Aorta (tissue), 5 donors: ENCODE measurements around the gene MBD1. TPM values are rescaled to one million over a fixed set of nuclear protein-coding genes. Genes with fewer than 3 reads are reported as not detected.
A peak's percentile ranks its signal among the peaks of the same experiment; 100 is the strongest.

Experiments used
- ATAC-seq: fragments of 200-7000 bp; cut with Tn5 transposase; one replicate; pipeline ENCODE4 v1.9.1; 2022; ENCODE audit warnings: moderate library complexity; ENCODE audit not compliant: low FRiP score
- DNase-seq, 2 donors: peaks; one replicate each; pipeline ENCODE4 v3.0.0-alpha.2; 2020
- H3K27ac ChIP-seq, 2 donors: one replicate each; pipeline ENCODE4 v1.5.1; 2013; ENCODE audit warnings: low read length in 2 of 2, mild to moderate bottlenecking in 2 of 2, moderate library complexity in 2 of 2, control low read depth in 1 of 2, inconsistent platforms in 1 of 2, low read depth in 1 of 2
- H3K27me3 ChIP-seq, 2 donors: one replicate each; pipeline ENCODE4 v1.6.1; 2013; ENCODE audit warnings: control low read depth in 1 of 2, low read length in 1 of 2, mild to moderate bottlenecking in 1 of 2, moderate library complexity in 1 of 2; ENCODE audit not compliant: insufficient read depth in 2 of 2, control insufficient read depth in 1 of 2
- H3K36me3 ChIP-seq, 2 donors: one replicate each; pipeline ENCODE4 v1.6.1; 2013; ENCODE audit warnings: control low read depth in 1 of 2, low read length in 1 of 2, mild to moderate bottlenecking in 1 of 2; ENCODE audit not compliant: insufficient read depth in 2 of 2, control insufficient read depth in 1 of 2
- H3K4me1 ChIP-seq, 2 donors: one replicate each; pipeline ENCODE4 v1.6.1; 2013; ENCODE audit warnings: low read length in 2 of 2, control low read depth in 1 of 2, mild to moderate bottlenecking in 1 of 2, moderate library complexity in 1 of 2; ENCODE audit not compliant: insufficient read depth in 2 of 2, control insufficient read depth in 1 of 2
- H3K4me3 ChIP-seq, 2 donors: one replicate each; pipeline ENCODE4 v1.5.1; 2013; ENCODE audit warnings: low read length in 2 of 2, control low read depth in 1 of 2, mild to moderate bottlenecking in 1 of 2
- H3K9me3 ChIP-seq: one replicate; pipeline ENCODE4 v1.6.1; 2013; ENCODE audit warnings: mild to moderate bottlenecking, low read length; ENCODE audit not compliant: control insufficient read depth
- WGBS, 2 donors: extraction: QIAGEN DNeasy Blood & Tissue Kit; methylation state at CpG; one replicate each; pipeline ENCODE4 v1.1.7; 2013; 5-methylcytosine and 5-hydroxymethylcytosine counted together
- intact Hi-C, 2 donors: fragments of 100-400 bp; cut with DNase I; formaldehyde crosslinking; loops; one replicate each; pipeline versions ENCODE4 v1.14.2 to v1.15.0; 2022
- polyA plus RNA-seq, 2 donors: library from polyadenylated mRNA; stranded (reverse); fragments of 200-250 nt; gene quantifications; one replicate each; pipeline ENCODE4 v1.2.3, GENCODE V29; 2013
- total RNA-seq, 2 donors: library from RNA; stranded (reverse); fragmentation: NEBNext Ultra II Directional; extraction: Animal tissue kit (Norgen Biotek cat#: 25700); gene quantifications; one replicate each; pipeline ENCODE4 v1.2.1, GENCODE V29; 2021
- donor health status: healthy with polysubstance abuse.
- donor health status: Bipolar disorder and iron deficiency.
- donor health status: DM: no; HTN: no; CAD: no.
- donor health status: DM: no; HTN: no; CAD: no.
- donor health status: DM: yes; HTN: yes; CAD: no.

MBD1 gene
- total and polyA plus RNA-seq, 4 donors, result 24.4 to 76.6 (median 60.2) TPM

DNA sequence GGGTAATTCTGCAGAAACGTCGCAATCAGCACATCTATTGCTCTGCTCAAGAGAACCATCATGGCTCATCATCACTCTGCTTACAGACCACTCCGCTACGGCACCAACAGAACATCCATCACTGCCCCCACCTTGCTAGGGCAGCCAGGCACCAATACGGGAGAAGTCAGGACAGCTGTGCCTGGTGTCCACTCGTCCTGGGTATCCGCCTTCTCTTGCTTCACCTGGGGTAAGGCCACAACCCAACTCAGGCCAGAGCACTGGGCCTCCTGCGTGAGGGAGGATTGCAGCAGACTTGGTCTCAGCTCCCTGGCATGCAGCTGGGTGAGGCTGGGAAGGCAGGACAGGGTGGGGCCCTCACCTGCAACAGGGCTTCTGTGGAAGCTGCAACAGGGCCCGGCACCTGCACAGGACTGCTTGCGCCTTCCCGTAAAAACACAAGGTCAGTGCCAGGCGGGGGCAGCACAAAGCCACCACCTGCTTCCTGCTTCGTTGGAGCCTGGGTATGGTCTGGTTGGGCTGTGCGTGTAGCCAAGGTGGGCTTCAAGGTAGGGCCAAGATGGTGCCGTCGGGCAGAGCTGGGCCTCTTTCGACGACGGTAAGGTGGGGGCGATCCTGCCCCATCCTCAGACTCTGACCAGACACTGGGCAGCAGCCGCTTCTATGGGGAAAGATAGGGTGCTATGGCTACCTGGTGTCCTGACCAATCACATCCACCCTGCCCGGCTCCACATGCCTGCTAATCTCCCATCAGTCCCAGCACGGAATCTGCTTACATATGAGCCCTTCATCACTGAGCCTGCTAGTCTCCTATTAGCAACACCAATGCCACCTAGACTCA, 7.9 kb downstream of the MBD1 start:
- Histone ChIP-seq H3K9me3 (no peaks in the 10 kb centered on the region), H3K4me3 (no peak overlapping the region), H3K27ac (no peak overlapping the region), H3K4me1 (no peaks in the 10 kb centered on the region), H3K36me3 (peaks cover 4 to 27% of the 10 kb centered on the region in 2 donors), H3K27me3 (no peaks in the 10 kb centered on the region)
- 89 to 92% methylated on average over 23 of the region's 23 CpGs for WGBS, 2 donors
- ATAC-seq (no peak), DNase-seq (no peak)
- intact Hi-C loops, result no loop called here

DNA sequence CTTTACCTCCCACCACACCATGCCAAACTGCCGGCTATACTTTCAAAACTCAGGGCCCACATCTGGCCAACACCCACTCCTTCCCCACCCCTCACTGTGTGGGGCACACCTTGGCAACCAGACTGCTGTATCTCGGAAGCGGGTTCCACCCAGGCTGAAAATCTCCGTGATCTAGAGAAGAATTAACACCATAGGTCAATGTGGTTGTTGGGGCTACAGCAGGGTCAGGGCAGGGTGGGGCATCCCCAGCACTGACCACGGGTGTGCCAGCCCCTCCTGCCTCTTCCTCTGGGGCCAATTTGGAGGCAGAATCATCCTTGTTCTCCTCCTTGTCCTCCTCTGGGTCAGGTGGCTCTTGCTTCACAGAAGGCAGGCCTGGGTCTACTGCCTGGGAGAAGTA, 8.8 kb downstream of the MBD1 start:
- Histone ChIP-seq H3K27ac (no peak overlapping the region), H3K4me3 (no peak overlapping the region), H3K4me1 (no peaks in the 10 kb centered on the region), H3K27me3 (no peaks in the 10 kb centered on the region), H3K36me3 (peaks cover 4 to 27% of the 10 kb centered on the region in 2 donors), H3K9me3 (no peaks in the 10 kb centered on the region)
- intact Hi-C loops, result no loop called here
- ATAC-seq (no peak), DNase-seq (no peak)
- WGBS, 2 donors, result 80 to 88% methylated on average over 5 of the region's 5 CpGs

DNA sequence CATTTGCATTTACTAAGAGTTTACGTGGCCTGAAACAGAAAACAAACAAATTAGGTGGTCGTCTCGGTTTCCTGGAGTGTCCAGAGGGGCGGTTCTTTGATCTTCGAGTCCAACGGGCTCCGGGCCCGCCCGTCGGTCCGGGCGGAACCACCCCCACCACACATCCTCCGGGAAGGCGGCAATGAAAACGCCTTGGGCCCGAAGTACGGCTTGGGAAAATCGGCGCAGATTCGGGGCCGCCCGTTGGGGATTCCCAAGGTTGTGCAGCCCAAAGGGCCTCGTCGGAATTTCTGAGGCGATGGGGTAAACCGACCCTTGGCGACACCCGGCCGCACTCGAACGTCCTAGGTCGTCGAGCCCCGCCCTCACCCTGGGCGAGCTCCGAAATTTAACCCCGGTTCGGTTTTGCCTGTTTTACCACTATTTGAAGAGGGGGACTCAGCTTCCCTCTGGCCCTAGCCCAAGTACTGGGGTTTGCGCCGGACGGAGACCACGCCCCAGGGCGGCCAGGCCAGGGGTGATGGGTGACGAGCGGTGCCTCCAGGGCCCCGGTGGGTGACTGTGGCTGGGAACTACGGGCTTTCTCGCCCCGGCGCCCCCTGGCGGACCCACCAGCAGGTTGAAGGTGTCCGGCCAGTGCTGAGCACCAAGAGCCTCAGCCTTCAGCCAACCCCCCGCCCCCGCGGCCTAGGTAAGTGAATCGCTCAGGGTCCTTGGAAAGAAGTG, 13.1 kb downstream of the MBD1 start:
- intact Hi-C loops, result loop anchor here in 1 of 2 donors (5.0 kb wide), 1 partner anchor 456 kb away; the partner anchor contains the start of gene ACAA2
- 11 to 15% methylated on average over 56 of the region's 56 CpGs for WGBS, 2 donors
- peaks cover under 1 to 2% of the 10 kb centered on the region in 2 donors for H3K36me3 ChIP-seq
- no peaks in the 10 kb centered on the region for H3K4me1 ChIP-seq
- no peaks in the 10 kb centered on the region for H3K9me3 ChIP-seq
- DNase-seq (peak; percentile 90 to 95), ATAC-seq (peak; percentile 88)
- no peaks in the 10 kb centered on the region for H3K27me3 ChIP-seq
- peak overlapping the region; percentile 14 to 41 for H3K4me3 ChIP-seq
- peak overlapping the region in 1 of 2 donors; percentile 3 for H3K27ac ChIP-seq

DNA sequence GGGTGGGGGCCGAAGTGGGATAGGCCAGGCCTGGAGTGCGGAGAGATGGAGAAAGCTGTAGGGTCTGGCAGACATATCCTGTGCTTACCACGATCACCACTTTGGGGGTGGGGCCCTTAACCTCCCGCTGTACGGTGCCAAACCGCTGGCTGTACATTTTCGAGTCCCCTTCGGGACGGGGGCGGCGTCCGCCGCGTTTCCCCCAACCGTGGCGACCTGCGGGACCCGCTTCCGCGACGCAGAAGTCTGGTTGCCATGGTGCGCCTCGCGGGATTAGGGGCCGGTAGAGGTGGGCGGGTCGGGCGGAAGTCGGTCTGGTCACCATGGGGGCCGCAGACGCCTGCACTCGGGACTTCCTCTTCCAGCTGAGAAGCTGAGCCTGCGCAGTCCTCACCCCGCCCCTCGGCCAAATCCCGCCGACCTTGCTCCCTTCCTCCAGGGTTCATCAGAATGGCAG, 15.0 kb downstream of the MBD1 start, which contains the start of gene CFAP53:
TSS of gene CFAP53 (minus strand) at position 248 of the 457 bp plus-strand sequence. CDS start at position 157, 91 bp downstream.
- intact Hi-C loops, result loop anchor here in 1 of 2 donors (5.0 kb wide), 1 partner anchor 454 kb away; the partner anchor contains the start of gene ACAA2
- H3K27me3 ChIP-seq, result no peaks in the 10 kb centered on the region
- ATAC-seq (peak; percentile 97), DNase-seq (peak; percentile 97 to 98)
- no peak within 1 kb of the TSS for H3K27ac ChIP-seq
- 0% methylated on average over 30 to 37 of the region's 37 CpGs for WGBS, 2 donors
- no peaks in the 10 kb centered on the region for H3K36me3 ChIP-seq
- peak within 1 kb of the TSS; percentile 59 to 75 for H3K4me3 ChIP-seq
- H3K4me1 ChIP-seq, result no peaks in the 10 kb centered on the region
- H3K9me3 ChIP-seq, result no peaks in the 10 kb centered on the region

DNA sequence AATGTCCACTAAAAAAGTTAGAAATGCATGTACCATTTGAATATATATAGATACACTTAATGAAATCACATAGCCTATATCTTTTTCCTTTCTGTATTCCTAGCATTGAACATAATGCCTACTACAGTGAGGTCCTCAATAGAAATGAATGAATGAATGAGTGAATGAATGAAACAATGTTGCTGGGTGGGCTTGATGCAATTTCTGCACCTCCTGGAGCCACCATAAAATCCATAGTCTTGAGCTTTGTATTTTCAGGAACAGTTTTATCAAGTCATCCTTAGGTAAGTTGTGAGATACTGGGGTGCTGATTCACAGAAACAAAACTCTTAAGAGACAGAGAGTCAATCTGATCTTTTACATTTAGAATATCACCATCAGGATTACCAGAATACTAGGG, 18.3 kb downstream of the MBD1 start:
- Histone ChIP-seq H3K36me3 (no peaks in the 10 kb centered on the region), H3K27ac (no peak overlapping the region), H3K27me3 (no peaks in the 10 kb centered on the region), H3K4me1 (no peaks in the 10 kb centered on the region), H3K9me3 (no peaks in the 10 kb centered on the region), H3K4me3 (no peak overlapping the region)
- DNase-seq, result no peak
- intact Hi-C loops, result no loop called here
- no peak for ATAC-seq

DNA sequence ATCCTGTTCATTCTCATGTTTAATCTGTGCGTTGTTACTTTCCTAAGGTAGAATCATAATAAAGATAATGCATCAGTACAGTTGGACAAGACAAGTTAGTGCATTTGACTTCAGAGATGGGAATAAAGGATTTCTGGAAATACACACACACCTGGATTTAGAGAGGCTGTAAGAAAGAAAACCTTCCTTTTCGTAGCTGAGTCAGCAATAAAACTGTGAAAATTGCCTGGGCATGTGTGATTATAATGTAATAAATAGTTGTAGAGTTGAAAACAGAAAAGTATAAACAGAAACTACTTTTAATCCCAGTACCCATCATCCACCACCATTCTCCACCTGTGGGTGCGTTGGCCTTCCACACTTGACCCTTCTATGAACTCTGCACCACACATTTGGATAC, 30.4 kb downstream of the MBD1 start:
- 81 to 83% methylated on average over 3 of the region's 3 CpGs for WGBS, 2 donors
- Histone ChIP-seq H3K9me3 (no peaks in the 10 kb centered on the region), H3K4me3 (no peak overlapping the region), H3K27ac (no peak overlapping the region), H3K4me1 (no peaks in the 10 kb centered on the region), H3K36me3 (no peaks in the 10 kb centered on the region), H3K27me3 (no peaks in the 10 kb centered on the region)
- DNase-seq, result no peak
- intact Hi-C loops, result no loop called here
- no peak for ATAC-seq

DNA sequence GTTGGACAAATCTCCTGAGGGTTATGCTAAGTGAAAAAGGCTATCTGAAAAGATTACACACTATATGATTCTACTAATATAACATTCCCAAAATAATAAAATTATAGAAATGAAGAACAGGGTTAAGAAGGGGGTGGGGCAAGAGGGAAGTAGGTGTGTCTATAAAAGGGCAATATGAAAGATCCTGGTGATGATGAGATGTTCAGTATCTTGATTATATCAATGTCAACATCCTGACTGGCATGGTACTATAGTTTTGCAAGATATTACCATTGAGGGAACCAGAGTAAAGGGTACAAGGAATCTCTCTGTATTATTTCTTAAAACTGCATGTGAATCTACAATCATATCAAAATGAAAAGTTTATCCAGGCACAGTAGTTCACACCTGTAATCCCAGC, 31.7 kb downstream of the MBD1 start:
- Histone ChIP-seq H3K9me3 (no peaks in the 10 kb centered on the region), H3K36me3 (no peaks in the 10 kb centered on the region), H3K4me3 (no peak overlapping the region), H3K4me1 (no peaks in the 10 kb centered on the region), H3K27me3 (no peaks in the 10 kb centered on the region), H3K27ac (no peak overlapping the region)
- no peak for DNase-seq
- intact Hi-C loops, result no loop called here
- ATAC-seq, result no peak

DNA sequence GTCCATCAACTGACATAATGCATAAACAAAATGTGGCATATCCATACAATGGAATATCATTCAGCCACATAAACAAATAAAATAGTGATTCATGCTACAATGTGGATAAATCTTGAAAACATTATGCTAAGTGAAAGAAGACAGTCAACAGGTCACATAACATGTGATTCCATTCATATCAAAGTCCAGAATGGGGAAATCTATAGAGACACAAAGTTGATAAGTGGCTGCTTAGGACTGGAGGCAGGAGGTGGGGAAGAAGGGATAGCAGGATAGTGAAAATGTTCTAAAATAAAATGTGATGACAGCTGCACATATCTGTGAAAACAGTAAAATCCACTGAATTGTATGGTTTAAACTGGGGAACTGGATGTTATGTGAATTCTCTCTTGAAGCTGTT, 33.8 kb downstream of the MBD1 start:
- intact Hi-C loops, result no loop called here
- DNase-seq (no peak), ATAC-seq (no peak)
- Histone ChIP-seq H3K27ac (no peak overlapping the region), H3K27me3 (no peaks in the 10 kb centered on the region), H3K4me1 (no peaks in the 10 kb centered on the region), H3K36me3 (no peaks in the 10 kb centered on the region), H3K9me3 (no peaks in the 10 kb centered on the region), H3K4me3 (no peak overlapping the region)
